Upper lobe of left lung (tissue), 4 donors: ENCODE data around the gene PGBD5.

ENCODE experiments used
- EP300 ChIP-seq, 4 donors: sonication (generic); formaldehyde crosslinking; IDR thresholded peaks; one replicate each; pipeline ENCODE4 v1.5.1; 2017; ENCODE audit warnings: antibody characterized with exemption in 4 of 4, control low read depth in 2 of 4
- POLR2A ChIP-seq, 4 donors: fragments of 450-650 bp; IDR thresholded peaks; one replicate each; pipeline ENCODE4 v1.5.1; 2016 to 2017; ENCODE audit warnings: antibody characterized with exemption in 4 of 4, mild to moderate bottlenecking in 2 of 4
- TF ChIP-seq, protein P1 (sequence below), 6 experiments: fragments of 450-650 bp in 4 of 6; fragments of 200-600 bp in 2 of 6; sonication (generic) in 2 of 6; IDR thresholded peaks; one replicate each; pipeline ENCODE4 v1.5.1; 2016 to 2019; ENCODE audit warnings: antibody characterized with exemption in 6 of 6

DNA sequence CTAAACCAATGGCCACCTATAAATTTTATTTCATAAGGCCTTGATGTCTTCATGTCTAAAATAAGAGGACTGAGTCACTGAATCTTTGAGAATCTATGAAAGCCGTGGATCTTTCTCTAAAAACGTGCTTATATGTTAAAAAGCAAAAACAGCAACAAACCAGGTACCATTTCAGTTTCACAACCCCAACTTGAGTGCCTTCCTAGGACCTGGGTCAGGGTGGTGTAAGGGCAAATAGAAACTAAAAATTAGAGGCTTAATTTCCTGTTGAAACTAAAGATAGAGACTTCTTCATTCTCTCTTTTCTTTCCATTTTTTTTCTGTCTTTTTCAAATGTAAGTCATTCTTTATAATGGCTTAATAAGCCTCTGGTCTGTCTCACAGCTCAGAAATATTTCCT, 27.2 kb upstream of the PGBD5 start:
- TF ChIP-seq, protein P1, sequence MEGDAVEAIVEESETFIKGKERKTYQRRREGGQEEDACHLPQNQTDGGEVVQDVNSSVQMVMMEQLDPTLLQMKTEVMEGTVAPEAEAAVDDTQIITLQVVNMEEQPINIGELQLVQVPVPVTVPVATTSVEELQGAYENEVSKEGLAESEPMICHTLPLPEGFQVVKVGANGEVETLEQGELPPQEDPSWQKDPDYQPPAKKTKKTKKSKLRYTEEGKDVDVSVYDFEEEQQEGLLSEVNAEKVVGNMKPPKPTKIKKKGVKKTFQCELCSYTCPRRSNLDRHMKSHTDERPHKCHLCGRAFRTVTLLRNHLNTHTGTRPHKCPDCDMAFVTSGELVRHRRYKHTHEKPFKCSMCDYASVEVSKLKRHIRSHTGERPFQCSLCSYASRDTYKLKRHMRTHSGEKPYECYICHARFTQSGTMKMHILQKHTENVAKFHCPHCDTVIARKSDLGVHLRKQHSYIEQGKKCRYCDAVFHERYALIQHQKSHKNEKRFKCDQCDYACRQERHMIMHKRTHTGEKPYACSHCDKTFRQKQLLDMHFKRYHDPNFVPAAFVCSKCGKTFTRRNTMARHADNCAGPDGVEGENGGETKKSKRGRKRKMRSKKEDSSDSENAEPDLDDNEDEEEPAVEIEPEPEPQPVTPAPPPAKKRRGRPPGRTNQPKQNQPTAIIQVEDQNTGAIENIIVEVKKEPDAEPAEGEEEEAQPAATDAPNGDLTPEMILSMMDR (IDR thresholded peaks at IDR 0.05) = no peak
- TF ChIP-seq EP300 (IDR thresholded peaks at IDR 0.05) (no peak), POLR2A (IDR thresholded peaks at IDR 0.05) (no peak)
